Fibroblast of the aortic adventitia (primary cell): ENCODE measurements around the gene ESAM. TPM values are rescaled to one million over a fixed set of nuclear protein-coding genes. Genes with fewer than 3 reads are reported as not detected.

ENCODE experiments used
- DNase-seq: peaks from one replicate; pipeline ENCODE4 v3.0.0-alpha.2; 2010; ENCODE audit warnings: low read depth
- H3K4me3 ChIP-seq: 2 replicates; pipeline ENCODE4 v1.5.1; 2011; ENCODE audit warnings: low read depth, mild to moderate bottlenecking, control low read depth, low read length, moderate library complexity
- total RNA-seq: library from RNA; depleted of rRNA; stranded (reverse); fragments of >200 nt; gene quantifications from 2 replicates; pipeline ENCODE4 v1.2.3, GENCODE V29; 2012; ENCODE audit warnings: low replicate concordance
- TF ChIP-seq, protein P1 (sequence below): IDR thresholded peaks from 2 replicates; pipeline ENCODE4 v1.5.1; 2011; ENCODE audit warnings: mild to moderate bottlenecking, low read length, control low read depth, inconsistent platforms; ENCODE audit not compliant: insufficient read depth

Gene ESAM
- total RNA-seq, 1 donor: 0.36 TPM

DNA sequence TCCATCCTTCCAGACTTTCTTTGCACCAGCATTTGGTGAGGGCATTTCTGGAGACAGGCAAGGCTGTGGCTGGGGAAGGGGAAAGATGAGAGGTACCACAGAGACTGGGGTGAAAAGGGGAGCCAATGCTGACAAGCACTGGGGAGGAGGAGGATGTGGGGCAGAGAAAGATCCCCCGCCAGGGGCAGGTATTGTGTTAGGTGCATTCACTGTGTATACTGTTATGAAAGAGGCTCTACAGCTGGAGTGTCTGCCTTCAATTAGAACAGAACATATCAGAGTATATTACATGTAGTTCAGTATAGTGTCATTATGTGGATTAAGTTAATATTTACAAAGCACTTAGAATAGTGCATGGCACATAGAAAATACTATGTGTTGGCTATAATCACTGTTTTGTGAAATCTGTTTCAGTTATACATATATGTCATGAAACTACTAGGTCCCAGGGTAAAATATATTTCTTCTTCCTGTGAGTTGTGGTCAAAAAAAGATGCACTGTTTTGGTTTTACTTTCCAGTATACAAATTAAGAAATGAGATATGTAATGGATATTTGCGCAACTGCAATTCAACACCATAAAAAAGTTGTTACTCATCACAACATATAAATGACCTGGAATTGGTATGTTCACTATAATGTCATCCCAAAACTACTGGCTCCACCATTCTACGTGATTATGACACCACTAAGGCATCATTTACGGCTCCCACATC is 29.7 kb upstream of the ESAM start:
- no peak overlapping the region for H3K4me3 ChIP-seq
- TF ChIP-seq, protein P1, sequence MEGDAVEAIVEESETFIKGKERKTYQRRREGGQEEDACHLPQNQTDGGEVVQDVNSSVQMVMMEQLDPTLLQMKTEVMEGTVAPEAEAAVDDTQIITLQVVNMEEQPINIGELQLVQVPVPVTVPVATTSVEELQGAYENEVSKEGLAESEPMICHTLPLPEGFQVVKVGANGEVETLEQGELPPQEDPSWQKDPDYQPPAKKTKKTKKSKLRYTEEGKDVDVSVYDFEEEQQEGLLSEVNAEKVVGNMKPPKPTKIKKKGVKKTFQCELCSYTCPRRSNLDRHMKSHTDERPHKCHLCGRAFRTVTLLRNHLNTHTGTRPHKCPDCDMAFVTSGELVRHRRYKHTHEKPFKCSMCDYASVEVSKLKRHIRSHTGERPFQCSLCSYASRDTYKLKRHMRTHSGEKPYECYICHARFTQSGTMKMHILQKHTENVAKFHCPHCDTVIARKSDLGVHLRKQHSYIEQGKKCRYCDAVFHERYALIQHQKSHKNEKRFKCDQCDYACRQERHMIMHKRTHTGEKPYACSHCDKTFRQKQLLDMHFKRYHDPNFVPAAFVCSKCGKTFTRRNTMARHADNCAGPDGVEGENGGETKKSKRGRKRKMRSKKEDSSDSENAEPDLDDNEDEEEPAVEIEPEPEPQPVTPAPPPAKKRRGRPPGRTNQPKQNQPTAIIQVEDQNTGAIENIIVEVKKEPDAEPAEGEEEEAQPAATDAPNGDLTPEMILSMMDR: no peak
- no peak for DNase-seq

DNA sequence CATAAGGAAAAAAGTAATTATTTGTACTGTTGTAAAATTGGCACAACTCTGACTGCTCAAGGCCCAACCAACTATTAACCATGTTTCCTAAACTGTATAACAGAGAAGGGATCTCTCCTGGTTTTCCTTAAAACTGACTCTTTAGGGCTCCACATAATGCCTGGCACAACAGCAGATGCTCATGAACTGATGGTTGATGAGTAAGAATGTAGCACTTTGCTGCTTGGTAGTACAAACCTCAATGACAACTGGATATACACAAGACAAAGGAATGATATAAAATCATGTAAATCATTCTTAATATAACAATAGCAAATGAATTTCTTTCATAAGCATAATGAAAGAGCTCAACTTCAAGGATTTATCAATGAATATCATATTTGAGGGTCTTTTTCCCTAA is 26.4 kb upstream of the ESAM start:
- TF ChIP-seq, protein P1: no peak

DNA sequence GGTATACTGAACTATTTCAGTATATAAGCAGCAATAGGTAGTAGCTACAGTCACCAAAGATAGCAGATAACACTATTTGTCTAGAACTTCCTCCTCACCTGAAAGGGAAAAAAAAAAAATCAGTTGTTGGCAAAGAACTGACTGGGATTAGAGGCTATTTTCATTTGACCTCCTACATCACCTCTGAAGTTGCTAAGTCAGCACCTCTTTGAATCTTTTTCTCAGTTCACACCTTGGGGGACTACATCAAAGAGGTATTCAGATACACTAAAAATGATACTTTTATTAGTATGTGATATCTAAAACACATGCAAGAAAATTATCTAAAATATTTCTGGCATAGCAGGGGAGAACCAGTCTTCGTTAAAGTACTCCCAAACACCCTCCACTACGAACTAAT is 22.0 kb upstream of the ESAM start:
- TF ChIP-seq, protein P1: no peak
- DNase-seq: no peak
- no peak overlapping the region for H3K4me3 ChIP-seq

More for the DNA sequence above, 26.4 kb upstream of the ESAM start:
- H3K4me3 ChIP-seq: no peak overlapping the region
- no peak for DNase-seq

DNA sequence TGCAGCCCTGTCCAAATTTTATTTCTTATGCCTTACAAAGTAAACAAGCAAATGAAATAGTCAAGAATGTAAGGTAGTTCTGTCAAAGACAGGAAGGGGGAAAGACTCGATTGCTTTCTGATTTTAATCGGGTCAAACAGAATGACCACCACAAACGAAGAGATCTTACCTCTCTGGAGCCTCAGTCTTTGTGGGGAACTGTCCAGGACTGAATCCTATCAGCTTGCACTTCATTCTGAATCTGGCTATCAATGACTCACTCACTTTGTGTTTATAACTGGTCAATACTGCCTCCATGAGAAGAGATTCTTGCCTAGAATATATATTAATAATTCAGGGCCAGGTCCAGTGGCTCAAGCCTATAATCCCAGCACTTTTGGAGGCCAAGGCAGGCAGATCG is 20.9 kb upstream of the ESAM start:
- no peak for DNase-seq
- TF ChIP-seq, protein P1: no peak
- no peak overlapping the region for H3K4me3 ChIP-seq

DNA sequence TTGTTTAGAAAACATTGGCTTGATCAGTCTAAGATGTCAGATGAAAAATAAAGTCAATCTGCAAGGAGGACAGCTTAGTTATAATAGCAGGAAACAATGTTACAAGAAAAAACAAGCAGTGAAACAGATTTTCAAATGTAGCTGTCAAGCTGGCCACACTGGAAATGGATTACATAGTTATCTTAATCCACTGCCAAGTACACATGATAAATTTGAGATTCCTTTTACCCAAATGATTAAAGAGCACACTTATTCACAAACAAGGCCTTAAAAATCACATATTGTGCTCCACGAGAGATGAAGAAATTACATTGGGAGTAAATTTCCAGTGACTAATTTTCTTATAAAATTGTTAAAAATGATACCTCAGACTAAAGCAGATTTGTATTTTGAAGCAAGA is 17.5 kb upstream of the ESAM start:
- no peak for DNase-seq
- no peak overlapping the region for H3K4me3 ChIP-seq
- TF ChIP-seq, protein P1: no peak

DNA sequence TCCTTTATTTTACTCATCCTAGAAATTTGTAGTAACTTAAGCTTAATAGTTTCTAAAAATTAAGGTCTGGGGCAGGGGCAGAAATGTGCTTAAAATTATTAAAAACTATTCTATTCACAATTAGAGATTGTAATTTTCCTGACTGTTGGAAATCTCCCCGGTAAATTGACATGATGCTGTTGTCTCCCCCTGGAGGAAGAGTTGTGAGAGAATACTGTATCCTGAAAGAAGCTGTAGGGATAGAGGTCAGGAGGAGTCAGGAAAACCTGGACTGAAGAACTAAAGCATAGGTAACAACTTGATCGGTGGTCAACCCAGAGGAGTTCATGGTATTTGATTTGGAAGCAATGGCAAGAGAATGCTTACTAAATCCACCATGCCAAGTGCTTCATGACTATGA is 16.2 kb upstream of the ESAM start:
- no peak overlapping the region for H3K4me3 ChIP-seq
- TF ChIP-seq, protein P1: peak; percentile 4
- no peak for DNase-seq
